HG03575 (cell line): Measurements from ENCODE around the gene IGLL5.
A peak's percentile ranks its signal among the peaks of the same experiment; 100 is the strongest.
"Not testable (repeated sequence)": the region's sequence is repeated elsewhere in the genome, so short reads cannot be mapped to it uniquely, and the experiment has no call there.

Experiments
- ATAC-seq: cut with Tn5 transposase; IDR thresholded peaks from one replicate; pipeline ENCODE4 v1.9.1; 2021; ENCODE audit not compliant: unreplicated experiment, insufficient number of reproducible peaks, low FRiP score; ENCODE audit errors: extremely low read depth

The IGLL5 gene

DNA sequence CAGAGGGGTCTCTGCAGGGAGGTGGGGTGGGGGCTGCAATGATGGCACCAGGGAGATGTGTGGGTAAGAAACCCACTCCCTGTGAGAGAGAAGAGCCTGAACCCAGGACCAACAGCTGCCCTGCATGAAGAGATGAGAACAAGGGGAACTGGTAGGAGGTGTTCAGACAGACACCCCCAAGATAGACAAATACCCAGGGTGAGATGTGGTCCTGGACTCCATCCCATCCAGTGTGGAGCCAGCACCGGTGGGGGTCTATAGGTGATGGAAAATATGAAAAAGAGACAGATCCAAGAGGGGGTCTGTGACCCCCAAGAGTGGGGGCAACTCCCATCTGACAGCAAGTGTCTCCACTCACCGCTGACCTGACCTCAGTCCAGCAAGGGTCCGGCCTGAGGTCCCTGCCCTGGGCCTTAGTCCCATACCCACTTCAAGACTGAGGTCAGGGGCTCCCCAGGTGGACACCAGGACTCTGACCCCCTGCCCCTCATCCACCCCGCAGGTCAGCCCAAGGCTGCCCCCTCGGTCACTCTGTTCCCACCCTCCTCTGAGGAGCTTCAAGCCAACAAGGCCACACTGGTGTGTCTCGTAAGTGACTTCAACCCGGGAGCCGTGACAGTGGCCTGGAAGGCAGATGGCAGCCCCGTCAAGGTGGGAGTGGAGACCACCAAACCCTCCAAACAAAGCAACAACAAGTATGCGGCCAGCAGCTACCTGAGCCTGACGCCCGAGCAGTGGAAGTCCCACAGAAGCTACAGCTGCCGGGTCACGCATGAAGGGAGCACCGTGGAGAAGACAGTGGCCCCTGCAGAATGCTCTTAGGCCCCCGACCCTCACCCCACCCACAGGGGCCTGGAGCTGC, 34.7 kb downstream of the IGLL5 start:
- ATAC-seq = not testable (repeated sequence)

DNA sequence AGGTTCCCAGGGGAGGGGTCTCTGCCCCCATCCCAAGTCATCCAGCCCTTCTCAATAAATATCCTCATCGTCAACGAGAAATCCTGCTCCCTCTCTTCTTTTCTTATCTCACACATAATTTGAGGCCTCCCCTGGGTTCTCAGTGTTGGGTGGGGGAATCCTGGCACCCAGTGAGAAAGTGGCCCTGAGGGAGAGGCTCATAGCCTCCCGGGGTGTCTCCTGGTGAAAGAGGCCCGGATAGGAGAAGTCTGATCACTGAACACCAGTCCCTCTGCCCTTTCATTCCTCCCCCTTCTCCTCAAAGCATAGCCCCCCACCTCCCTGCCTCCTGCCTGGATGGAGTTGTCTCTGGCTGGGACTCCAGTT, 35.3 kb downstream of the IGLL5 start:
- no peak for ATAC-seq

DNA sequence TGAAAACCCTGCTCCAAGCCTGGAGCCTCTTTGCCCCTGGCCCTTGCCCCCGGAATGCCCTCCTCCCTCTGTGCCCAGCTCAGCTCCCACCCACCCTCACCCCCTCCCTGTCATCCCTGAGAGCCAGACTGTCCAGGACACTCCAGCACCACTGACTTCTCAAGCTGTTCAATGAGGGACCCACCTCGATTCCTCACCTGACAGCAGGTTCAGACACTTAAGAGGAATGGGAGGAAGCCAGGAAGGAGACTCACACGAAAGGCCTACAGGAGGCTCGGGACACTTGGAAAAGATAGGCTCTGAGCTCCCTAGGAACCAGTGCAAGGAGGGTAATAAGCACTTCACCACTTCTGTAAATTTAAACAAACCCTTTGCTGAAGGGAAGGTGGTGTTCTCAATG, 35.8 kb downstream of the IGLL5 start:
- no peak for ATAC-seq

GRCh38 chr22:22923930-22924329, 36.3 kb downstream of the IGLL5 start:
- ATAC-seq = no peak

- ATAC-seq = no peak
Observed at GRCh38 chr22:22924369-22925145, 36.9 kb downstream of the IGLL5 start.

GRCh38 chr22:22925146-22925804, 37.7 kb downstream of the IGLL5 start:
- ATAC-seq = no peak

DNA sequence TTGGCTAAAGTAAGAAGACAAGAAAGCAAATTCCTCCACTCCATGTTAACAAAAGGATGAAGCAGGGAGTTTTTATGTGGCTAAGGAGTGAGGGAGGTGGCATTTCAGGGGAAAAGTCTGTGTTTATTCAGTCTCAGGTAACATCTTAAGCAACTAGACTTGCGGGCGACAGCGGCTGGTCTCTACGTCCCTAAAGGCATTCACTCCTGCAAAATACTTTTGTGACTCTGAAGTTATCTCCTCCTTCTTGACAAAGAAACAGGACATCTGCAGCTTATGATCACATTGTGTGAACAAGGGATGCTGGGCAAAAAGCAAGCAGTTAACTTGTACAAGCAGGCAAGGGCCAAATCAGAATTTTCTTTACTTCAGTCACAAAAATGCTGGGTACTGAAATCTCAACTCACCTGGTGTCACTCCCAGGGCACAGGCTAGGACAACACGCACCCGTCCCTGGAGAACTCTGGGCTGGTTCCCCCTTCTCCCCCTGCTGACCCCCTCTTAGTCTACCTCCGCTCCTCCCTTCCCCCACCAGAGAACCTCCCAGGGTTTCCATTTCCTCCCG, 38.3 kb downstream of the IGLL5 start:
- ATAC-seq = no peak

DNA sequence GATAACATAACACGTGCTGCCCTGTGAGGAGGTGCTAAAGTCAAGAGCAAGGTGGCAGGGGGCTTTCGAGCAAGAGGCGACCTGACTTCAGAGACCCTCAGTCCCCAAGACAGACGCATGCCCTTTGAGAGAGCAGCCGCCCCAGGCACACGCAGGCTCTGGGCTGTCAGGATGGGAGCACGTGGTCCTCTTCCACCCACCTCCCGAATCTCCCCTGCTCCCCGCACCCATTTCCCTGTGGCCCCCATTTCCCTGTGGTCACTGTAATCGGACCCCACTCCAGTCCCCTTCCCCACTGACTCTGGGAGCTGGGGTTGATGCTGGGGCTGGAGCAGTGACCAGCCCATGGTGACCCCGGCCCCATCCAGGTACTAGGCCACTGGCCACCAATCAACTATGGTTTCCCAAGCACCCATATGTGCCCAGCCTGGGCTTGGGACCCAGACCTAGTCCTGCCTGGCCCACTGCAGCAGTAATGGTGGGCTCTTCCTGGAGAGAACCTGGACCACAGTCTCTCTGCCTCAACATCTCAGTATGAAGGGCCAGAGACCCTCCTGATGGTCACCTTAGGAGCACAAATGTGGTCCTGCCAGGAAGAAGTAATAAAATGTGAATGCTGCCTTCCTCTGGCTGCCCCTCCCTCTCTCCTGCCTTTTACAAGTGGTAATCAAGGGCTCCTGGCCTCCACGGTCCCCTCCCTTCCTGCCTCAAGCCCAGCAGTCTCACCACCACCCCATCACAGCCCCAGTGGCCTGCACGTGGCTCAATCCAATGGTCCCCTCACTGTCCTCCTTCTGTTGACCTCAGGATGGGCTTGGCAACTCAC, 39.0 kb downstream of the IGLL5 start:
- no peak for ATAC-seq

GRCh38 chr22:22927196-22927887, 39.7 kb downstream of the IGLL5 start:
- no peak for ATAC-seq

DNA sequence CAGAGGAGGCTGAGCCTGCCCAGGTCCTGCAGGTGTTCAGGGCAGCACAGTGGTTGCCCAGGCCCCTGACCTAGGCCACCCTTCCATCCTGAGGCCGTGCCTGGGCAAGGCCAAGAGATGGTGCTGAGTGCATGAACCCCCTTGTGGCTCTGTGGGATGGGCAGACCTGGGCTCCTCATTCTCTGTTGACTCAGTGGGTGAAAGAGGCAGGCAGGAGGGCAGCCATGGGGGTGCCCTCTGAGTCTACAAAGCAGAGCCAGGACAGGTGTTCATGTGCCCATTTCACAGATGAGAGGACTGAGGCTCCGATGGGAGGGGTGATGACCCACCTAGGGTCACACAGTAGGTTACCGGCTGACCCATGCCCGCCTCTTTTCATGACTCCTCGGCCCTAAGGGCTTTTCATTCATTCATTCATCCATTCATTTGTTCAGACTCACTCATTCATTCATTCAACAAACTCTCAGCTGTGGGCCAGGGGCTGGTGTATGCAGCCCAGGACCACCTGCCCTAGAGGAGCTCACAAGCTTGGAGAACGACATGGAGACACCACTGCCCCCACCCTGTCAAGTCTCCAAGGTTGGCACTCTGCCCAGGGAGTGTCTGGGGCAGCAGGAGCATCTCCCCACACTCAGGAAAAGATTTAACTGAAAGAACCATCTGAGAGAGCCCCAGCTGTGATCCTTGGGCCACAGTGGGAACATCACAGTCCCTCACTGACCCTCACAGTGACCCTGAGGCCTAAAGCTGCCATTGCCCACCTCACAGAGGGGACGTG, 40.5 kb downstream of the IGLL5 start:
- ATAC-seq = no peak

DNA sequence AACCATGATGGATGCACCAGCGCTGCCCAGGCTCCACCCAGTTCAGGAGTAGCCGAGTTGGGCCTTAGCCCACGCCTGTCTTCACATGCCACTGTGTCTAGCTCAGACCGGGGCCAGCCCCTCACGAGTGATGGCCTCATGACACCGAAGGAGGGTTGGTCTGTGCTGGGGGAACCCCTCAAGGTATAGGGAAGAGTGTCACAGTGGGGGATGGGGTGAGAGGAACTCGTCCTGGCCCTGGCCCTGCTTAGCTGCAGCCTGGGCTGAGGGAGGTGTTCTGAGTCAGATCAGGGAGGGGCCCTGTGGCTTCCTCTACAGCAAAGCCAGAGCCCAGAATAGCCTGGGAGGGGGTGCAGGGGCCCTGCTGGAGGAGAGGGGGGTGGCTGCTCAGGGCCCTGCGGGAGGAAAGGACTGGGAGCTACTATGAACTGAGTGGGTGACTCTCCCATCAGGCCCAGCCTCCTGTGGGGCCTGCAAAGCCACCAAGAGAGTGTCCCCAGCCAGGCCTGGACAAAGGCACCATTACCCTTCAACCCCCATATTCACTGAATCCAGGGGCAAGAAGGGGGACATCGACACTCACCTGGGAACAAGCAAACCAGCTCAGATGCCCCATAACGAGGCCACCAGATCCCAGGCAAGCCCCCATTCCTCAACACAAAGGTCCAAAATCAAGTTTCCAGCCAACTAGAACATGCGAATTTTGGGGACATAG, 41.2 kb downstream of the IGLL5 start:
- ATAC-seq = peak; percentile 59

GRCh38 chr22:22929381-22930221, 42.0 kb downstream of the IGLL5 start:
- ATAC-seq = no peak

GRCh38 chr22:22930222-22930497, 42.5 kb downstream of the IGLL5 start:
- no peak for ATAC-seq

DNA sequence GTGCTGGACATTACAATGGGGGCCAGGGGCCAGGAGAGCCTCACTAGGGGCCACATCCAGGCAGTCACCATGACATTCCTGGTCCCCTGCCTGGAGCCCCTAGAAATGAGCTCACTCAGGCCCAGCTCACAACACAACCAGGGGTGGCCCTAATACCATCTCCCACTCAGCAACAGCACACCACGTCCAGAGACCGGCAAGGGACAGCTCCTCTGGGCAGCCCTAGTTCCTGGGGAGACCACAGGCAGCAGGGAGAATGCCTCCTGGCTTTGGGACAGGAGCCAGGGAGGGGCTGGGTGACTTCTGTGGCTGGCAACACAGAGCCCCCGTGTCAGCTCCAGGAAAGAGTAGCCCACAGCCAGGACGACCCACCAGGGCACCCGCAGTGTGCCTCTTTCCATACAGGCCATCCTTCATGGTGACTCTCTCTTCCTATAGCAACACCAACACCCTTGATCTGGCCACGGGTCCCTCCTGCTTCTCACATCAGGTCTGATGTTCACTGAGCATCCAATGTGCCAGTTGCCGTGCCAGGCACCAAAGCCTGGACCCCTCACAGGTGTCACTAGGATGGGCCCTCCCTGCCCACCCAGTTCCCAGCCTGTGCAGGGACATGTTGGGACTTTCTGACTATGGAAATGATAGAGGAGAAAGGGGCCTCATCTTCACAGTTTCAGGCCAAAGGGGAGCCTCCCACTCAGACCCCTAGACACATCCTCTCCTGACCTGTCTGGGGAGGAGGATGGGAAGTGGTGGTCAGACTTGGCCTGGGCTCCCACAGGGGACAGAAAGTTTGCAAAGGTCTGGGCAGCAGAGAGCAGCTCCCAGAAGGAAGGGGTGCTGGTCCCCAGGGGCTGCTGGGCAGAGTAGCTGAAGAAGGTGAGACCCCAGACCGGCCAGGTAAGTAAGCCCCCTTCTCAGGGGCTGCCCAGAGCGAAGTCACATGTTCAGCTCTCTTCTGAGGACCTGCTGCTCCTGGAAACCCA, 43.2 kb downstream of the IGLL5 start:
- ATAC-seq = no peak

DNA sequence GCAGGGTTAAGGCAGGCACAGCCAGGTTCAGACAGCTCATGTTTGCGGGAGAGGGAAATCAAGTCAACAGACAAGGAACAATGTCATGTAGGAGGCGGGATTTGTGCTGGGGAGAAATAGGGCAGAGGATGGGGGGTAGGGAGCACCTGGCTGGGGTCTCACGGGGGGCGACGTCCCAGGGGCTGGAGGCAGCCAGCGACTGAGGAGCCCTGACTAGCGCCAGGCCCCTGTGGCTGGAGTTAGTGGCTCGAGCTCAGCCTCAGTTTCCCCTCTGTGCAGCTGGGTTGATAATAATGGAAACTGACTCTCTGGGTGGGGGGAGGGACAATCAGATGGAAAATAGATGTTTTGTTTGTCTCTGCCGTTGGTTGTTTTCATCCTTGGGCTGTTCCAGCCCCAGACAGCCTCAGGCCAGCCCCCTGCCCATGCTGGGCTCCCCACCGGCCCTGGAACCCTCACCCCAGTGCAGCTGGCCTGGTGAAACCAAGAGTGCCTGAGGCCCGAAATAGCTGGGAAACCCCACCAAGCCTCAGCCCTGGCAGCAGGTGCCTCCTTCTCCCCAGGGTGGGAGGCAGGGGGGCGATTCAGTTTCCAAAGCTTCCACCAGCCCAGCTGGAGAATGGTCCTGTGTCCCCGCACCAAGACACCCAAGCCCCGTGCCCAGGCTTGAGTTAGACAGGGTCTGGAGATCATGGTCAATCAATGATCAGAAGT, 44.1 kb downstream of the IGLL5 start:
- ATAC-seq = no peak
